Activated CD8-positive, alpha-beta memory T cell treated with anti-CD3 and anti-CD28 coated beads, Interleukin-2, amount 10 ng/mL, durations not matched to agents 7 days and 5 days (primary cell): ENCODE data around the gene SLC4A11. TPM values are rescaled to one million over a fixed set of nuclear protein-coding genes. Genes with fewer than 3 reads are reported as not detected.

Experiments used
- ATAC-seq: fragments of 150-1000 bp; cut with Tn5 transposase; one replicate; pipeline ENCODE4 v1.10.0; 2021; ENCODE audit warnings: moderate library complexity
- CTCF ChIA-PET: fragments of 350-600 bp; sonication (Branson Sonifier 250); formaldehyde crosslinking; loops from one replicate; lab custom pipeline; 2021; ENCODE audit warnings: antibody characterized with exemption; lab: Charles Lee
- DNase-seq: peaks from one replicate; pipeline ENCODE4 v3.0.0-alpha.2; 2020
- H3K27ac Mint-ChIP-seq: one replicate; pipeline ENCODE4 v1.8.0; 2021; ENCODE audit warnings: mild to moderate bottlenecking, mixed read lengths
- H3K27me3 Mint-ChIP-seq: one replicate; pipeline ENCODE4 v1.8.0; 2021; ENCODE audit warnings: mixed read lengths
- H3K36me3 Mint-ChIP-seq: one replicate; pipeline ENCODE4 v1.8.0; 2021; ENCODE audit warnings: mild to moderate bottlenecking, mixed read lengths
- H3K4me1 Mint-ChIP-seq: one replicate; pipeline ENCODE4 v1.8.0; 2021; ENCODE audit warnings: mixed read lengths
- H3K4me3 Mint-ChIP-seq: one replicate; pipeline ENCODE4 v1.8.0; 2021; ENCODE audit warnings: mild to moderate bottlenecking, moderate library complexity, mixed read lengths
- H3K9me3 Mint-ChIP-seq: one replicate; pipeline ENCODE4 v1.8.0; 2022; ENCODE audit warnings: low read depth, mixed read lengths
- total RNA-seq, 2 experiments: library from RNA; stranded (reverse); gene quantifications; one replicate each; pipeline ENCODE4 v1.2.3, GENCODE V29; 2021

SLC4A11 gene
- total RNA-seq, 2 experiments from 2014 or later, result 5.4 to 6.0 TPM

GRCh38 chr20:3231116-3231515 is 7.9 kb downstream of the SLC4A11 start:
- ATAC-seq, result no peak
- no peak for DNase-seq
- Mint-ChIP-seq H3K9me3 (no peaks in the 10 kb centered on the region), H3K36me3 (no peaks in the 10 kb centered on the region), H3K4me3 (no peak overlapping the region), H3K27ac (no peak overlapping the region), H3K27me3 (peaks cover 4% of the 10 kb centered on the region), H3K4me1 (no peaks in the 10 kb centered on the region)
- CTCF ChIA-PET, result no interaction called here

GRCh38 chr20:3229798-3230197 is 9.2 kb downstream of the SLC4A11 start:
- Mint-ChIP-seq H3K27ac (no peak overlapping the region), H3K4me3 (no peak overlapping the region), H3K9me3 (no peaks in the 10 kb centered on the region), H3K27me3 (no peaks in the 10 kb centered on the region), H3K4me1 (no peaks in the 10 kb centered on the region), H3K36me3 (no peaks in the 10 kb centered on the region)
- ATAC-seq, result no peak
- CTCF ChIA-PET, result no interaction called here
- no peak for DNase-seq

GRCh38 chr20:3229158-3229557 is 9.8 kb downstream of the SLC4A11 start:
- H3K4me3 Mint-ChIP-seq, result no peak overlapping the region
- no peaks in the 10 kb centered on the region for H3K4me1 Mint-ChIP-seq
- no peaks in the 10 kb centered on the region for H3K36me3 Mint-ChIP-seq
- H3K9me3 Mint-ChIP-seq, result no peaks in the 10 kb centered on the region
- no peak overlapping the region for H3K27ac Mint-ChIP-seq
- CTCF ChIA-PET, result no interaction called here
- no peaks in the 10 kb centered on the region for H3K27me3 Mint-ChIP-seq
- ATAC-seq (no peak), DNase-seq (no peak)

GRCh38 chr20:3228750-3229032 is 10.3 kb downstream of the SLC4A11 start:
- no peaks in the 10 kb centered on the region for H3K4me1 Mint-ChIP-seq
- ATAC-seq, result no peak
- H3K27ac Mint-ChIP-seq, result no peak overlapping the region
- DNase-seq, result no peak
- H3K36me3 Mint-ChIP-seq, result no peaks in the 10 kb centered on the region
- no peak overlapping the region for H3K4me3 Mint-ChIP-seq
- no peaks in the 10 kb centered on the region for H3K9me3 Mint-ChIP-seq
- CTCF ChIA-PET, result no interaction called here
- H3K27me3 Mint-ChIP-seq, result no peaks in the 10 kb centered on the region

GRCh38 chr20:3227936-3228749 is 10.8 kb downstream of the SLC4A11 start:
- H3K27ac Mint-ChIP-seq, result no peak overlapping the region
- H3K27me3 Mint-ChIP-seq, result no peaks in the 10 kb centered on the region
- CTCF ChIA-PET, result no interaction called here
- ATAC-seq, result no peak
- peaks cover 2% of the 10 kb centered on the region for H3K4me1 Mint-ChIP-seq
- H3K4me3 Mint-ChIP-seq, result no peak overlapping the region
- DNase-seq, result no peak
- no peaks in the 10 kb centered on the region for H3K9me3 Mint-ChIP-seq
- no peaks in the 10 kb centered on the region for H3K36me3 Mint-ChIP-seq

GRCh38 chr20:3227506-3227905 is 11.5 kb downstream of the SLC4A11 start:
- CTCF ChIA-PET, result no interaction called here
- Mint-ChIP-seq H3K27ac (no peak overlapping the region), H3K36me3 (no peaks in the 10 kb centered on the region), H3K27me3 (no peaks in the 10 kb centered on the region), H3K4me1 (peaks cover 6% of the 10 kb centered on the region), H3K4me3 (no peak overlapping the region), H3K9me3 (no peaks in the 10 kb centered on the region)
- no peak for ATAC-seq
- DNase-seq, result no peak

GRCh38 chr20:3226864-3227263 is 12.1 kb downstream of the SLC4A11 start:
- no peaks in the 10 kb centered on the region for H3K27me3 Mint-ChIP-seq
- no peak for DNase-seq
- H3K9me3 Mint-ChIP-seq, result no peaks in the 10 kb centered on the region
- ATAC-seq, result no peak
- no peak overlapping the region for H3K4me3 Mint-ChIP-seq
- CTCF ChIA-PET, result no interaction called here
- H3K4me1 Mint-ChIP-seq, result peaks cover 6% of the 10 kb centered on the region
- no peak overlapping the region for H3K27ac Mint-ChIP-seq
- H3K36me3 Mint-ChIP-seq, result no peaks in the 10 kb centered on the region

GRCh38 chr20:3226093-3226492 is 12.9 kb downstream of the SLC4A11 start:
- peaks cover 2% of the 10 kb centered on the region for H3K36me3 Mint-ChIP-seq
- H3K9me3 Mint-ChIP-seq, result no peaks in the 10 kb centered on the region
- H3K27ac Mint-ChIP-seq, result no peak overlapping the region
- DNase-seq (no peak), ATAC-seq (no peak)
- H3K4me3 Mint-ChIP-seq, result no peak overlapping the region
- H3K27me3 Mint-ChIP-seq, result no peaks in the 10 kb centered on the region
- CTCF ChIA-PET, result no interaction called here
- H3K4me1 Mint-ChIP-seq, result peaks cover 6% of the 10 kb centered on the region

- Mint-ChIP-seq H3K27ac (no peak overlapping the region), H3K4me3 (no peak overlapping the region), H3K4me1 (peaks cover 6% of the 10 kb centered on the region), H3K9me3 (no peaks in the 10 kb centered on the region), H3K36me3 (peaks cover 4% of the 10 kb centered on the region), H3K27me3 (no peaks in the 10 kb centered on the region)
- ATAC-seq (no peak), DNase-seq (no peak)
- CTCF ChIA-PET, result no interaction called here
Measured at GRCh38 chr20:3224681-3225421, 14.1 kb downstream of the SLC4A11 start.

- Mint-ChIP-seq H3K27me3 (no peaks in the 10 kb centered on the region), H3K27ac (no peak overlapping the region), H3K36me3 (peaks cover 4% of the 10 kb centered on the region), H3K9me3 (no peaks in the 10 kb centered on the region), H3K4me3 (no peak overlapping the region), H3K4me1 (peaks cover 6% of the 10 kb centered on the region)
- ATAC-seq (no peak), DNase-seq (no peak)
- CTCF ChIA-PET, result interaction anchor here (1.6 kb wide), 1 partner anchor 53 kb away, joined by 6 read pairs; no protein-coding TSS in a partner anchor
Measured at GRCh38 chr20:3223994-3224680, 14.9 kb downstream of the SLC4A11 start.

GRCh38 chr20:3223651-3223993 is 15.4 kb downstream of the SLC4A11 start:
- H3K4me1 Mint-ChIP-seq, result peaks cover 7% of the 10 kb centered on the region
- no peak overlapping the region for H3K4me3 Mint-ChIP-seq
- ATAC-seq, result no peak
- H3K36me3 Mint-ChIP-seq, result peaks cover 4% of the 10 kb centered on the region
- no peak for DNase-seq
- H3K9me3 Mint-ChIP-seq, result no peaks in the 10 kb centered on the region
- CTCF ChIA-PET, result interaction anchor here (1.6 kb wide), 1 partner anchor 54 kb away, joined by 6 read pairs; no protein-coding TSS in a partner anchor
- no peaks in the 10 kb centered on the region for H3K27me3 Mint-ChIP-seq
- H3K27ac Mint-ChIP-seq, result no peak overlapping the region

GRCh38 chr20:3222635-3223600 is 16.1 kb downstream of the SLC4A11 start:
- peaks cover 11% of the 10 kb centered on the region for H3K4me1 Mint-ChIP-seq
- no peaks in the 10 kb centered on the region for H3K9me3 Mint-ChIP-seq
- no peak overlapping the region for H3K4me3 Mint-ChIP-seq
- ATAC-seq, result no peak
- no peaks in the 10 kb centered on the region for H3K27me3 Mint-ChIP-seq
- H3K27ac Mint-ChIP-seq, result peak overlapping the region; percentile 4
- CTCF ChIA-PET, result interaction anchor here (1.6 kb wide), 1 partner anchor 54 kb away, joined by 6 read pairs; no protein-coding TSS in a partner anchor
- DNase-seq, result peak; percentile 51
- peaks cover 4% of the 10 kb centered on the region for H3K36me3 Mint-ChIP-seq
